Measurements from ENCODE around the gene ACVR1. TPM values are rescaled to one million over a fixed set of nuclear protein-coding genes. Genes with fewer than 3 reads are reported as not detected.
A peak's percentile ranks its signal among the peaks of the same experiment; 100 is the strongest.

The ACVR1 gene
- total RNA-seq, 1 donor from 2014 or later: 24.3 TPM

- DNase-seq (ENCODE audit: low spot score, unreplicated experiment): no peak
- TF ChIP-seq, protein P1, sequence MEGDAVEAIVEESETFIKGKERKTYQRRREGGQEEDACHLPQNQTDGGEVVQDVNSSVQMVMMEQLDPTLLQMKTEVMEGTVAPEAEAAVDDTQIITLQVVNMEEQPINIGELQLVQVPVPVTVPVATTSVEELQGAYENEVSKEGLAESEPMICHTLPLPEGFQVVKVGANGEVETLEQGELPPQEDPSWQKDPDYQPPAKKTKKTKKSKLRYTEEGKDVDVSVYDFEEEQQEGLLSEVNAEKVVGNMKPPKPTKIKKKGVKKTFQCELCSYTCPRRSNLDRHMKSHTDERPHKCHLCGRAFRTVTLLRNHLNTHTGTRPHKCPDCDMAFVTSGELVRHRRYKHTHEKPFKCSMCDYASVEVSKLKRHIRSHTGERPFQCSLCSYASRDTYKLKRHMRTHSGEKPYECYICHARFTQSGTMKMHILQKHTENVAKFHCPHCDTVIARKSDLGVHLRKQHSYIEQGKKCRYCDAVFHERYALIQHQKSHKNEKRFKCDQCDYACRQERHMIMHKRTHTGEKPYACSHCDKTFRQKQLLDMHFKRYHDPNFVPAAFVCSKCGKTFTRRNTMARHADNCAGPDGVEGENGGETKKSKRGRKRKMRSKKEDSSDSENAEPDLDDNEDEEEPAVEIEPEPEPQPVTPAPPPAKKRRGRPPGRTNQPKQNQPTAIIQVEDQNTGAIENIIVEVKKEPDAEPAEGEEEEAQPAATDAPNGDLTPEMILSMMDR (IDR thresholded peaks at IDR 0.05; ENCODE audit: unreplicated experiment): no peak
- no peak overlapping the region for H3K27ac Mint-ChIP-seq
- H3K27me3 Mint-ChIP-seq: no peaks in the 10 kb centered on the region
- H3K36me3 Mint-ChIP-seq (ENCODE audit: insufficient read depth): no peaks in the 10 kb centered on the region
- H3K9me3 Mint-ChIP-seq (ENCODE audit: low read depth): no peaks in the 10 kb centered on the region
- peaks cover 2% of the 10 kb centered on the region for H3K4me1 Mint-ChIP-seq (ENCODE audit: low read depth)
- H3K4me3 Mint-ChIP-seq (ENCODE audit: low read depth): no peak overlapping the region
These were observed 29.0 kb upstream of the ACVR1 start for GRCh38 chr2:157905092-157905491.

GRCh38 chr2:157903626-157904025 lies 27.5 kb upstream of the ACVR1 start:
- Mint-ChIP-seq H3K9me3 (ENCODE audit: low read depth) (no peaks in the 10 kb centered on the region), H3K27ac (no peak overlapping the region), H3K4me3 (ENCODE audit: low read depth) (no peak overlapping the region), H3K4me1 (ENCODE audit: low read depth) (peaks cover 2% of the 10 kb centered on the region), H3K27me3 (no peaks in the 10 kb centered on the region), H3K36me3 (ENCODE audit: insufficient read depth) (no peaks in the 10 kb centered on the region)
- TF ChIP-seq, protein P1 (IDR thresholded peaks at IDR 0.05; ENCODE audit: unreplicated experiment): no peak
- no peak for DNase-seq (ENCODE audit: low spot score, unreplicated experiment)

DNA sequence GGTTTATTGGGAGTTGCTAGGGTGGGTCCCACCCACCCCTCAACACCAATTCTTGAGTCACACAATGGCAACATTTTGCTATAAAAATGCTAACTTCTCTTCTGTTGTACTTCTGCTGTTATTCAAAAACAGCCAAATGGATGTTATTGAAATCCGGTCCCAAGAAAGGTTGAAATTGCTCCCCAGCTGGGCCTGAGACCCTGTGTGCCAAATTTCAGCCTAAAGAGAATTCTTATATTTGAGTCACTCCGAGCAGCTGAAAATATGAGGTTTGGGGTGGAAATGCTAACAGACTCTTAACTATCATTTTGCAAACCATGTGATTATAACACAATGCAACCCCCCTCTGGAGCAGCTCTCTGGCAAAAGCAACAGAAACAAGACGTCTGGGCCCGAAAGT lies 27.0 kb upstream of the ACVR1 start:
- Mint-ChIP-seq H3K27me3 (no peaks in the 10 kb centered on the region), H3K9me3 (ENCODE audit: low read depth) (no peaks in the 10 kb centered on the region), H3K27ac (no peak overlapping the region), H3K36me3 (ENCODE audit: insufficient read depth) (no peaks in the 10 kb centered on the region), H3K4me1 (ENCODE audit: low read depth) (peaks cover 2% of the 10 kb centered on the region), H3K4me3 (ENCODE audit: low read depth) (no peak overlapping the region)
- TF ChIP-seq, protein P1 (IDR thresholded peaks at IDR 0.05; ENCODE audit: unreplicated experiment): no peak
- no peak for DNase-seq (ENCODE audit: low spot score, unreplicated experiment)

DNA sequence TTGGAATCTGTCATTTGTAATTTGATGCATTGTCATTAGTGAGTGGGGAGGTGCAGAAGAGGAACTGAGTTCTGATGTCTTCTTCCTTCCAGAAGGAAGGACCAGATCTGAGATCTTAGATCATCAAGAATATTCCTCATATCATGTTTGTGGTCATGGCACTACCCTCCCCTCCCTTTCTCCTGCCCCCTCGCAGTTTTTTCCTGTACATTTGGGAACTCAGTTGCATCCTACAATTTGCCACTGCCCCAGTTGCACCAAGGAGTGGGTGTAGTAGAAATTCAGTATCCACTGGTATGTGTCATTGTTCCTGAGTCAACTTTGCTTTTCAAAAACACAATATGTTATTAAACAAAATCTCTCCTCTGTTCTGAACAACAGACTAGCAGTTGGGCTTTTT lies 26.6 kb upstream of the ACVR1 start:
- Mint-ChIP-seq H3K4me1 (ENCODE audit: low read depth) (peaks cover 2% of the 10 kb centered on the region), H3K4me3 (ENCODE audit: low read depth) (no peak overlapping the region), H3K36me3 (ENCODE audit: insufficient read depth) (no peaks in the 10 kb centered on the region), H3K27me3 (no peaks in the 10 kb centered on the region), H3K9me3 (ENCODE audit: low read depth) (no peaks in the 10 kb centered on the region), H3K27ac (no peak overlapping the region)
- DNase-seq (ENCODE audit: low spot score, unreplicated experiment): no peak
- TF ChIP-seq, protein P1 (IDR thresholded peaks at IDR 0.05; ENCODE audit: unreplicated experiment): no peak

- Mint-ChIP-seq H3K27me3 (no peaks in the 10 kb centered on the region), H3K36me3 (ENCODE audit: insufficient read depth) (no peaks in the 10 kb centered on the region), H3K4me3 (ENCODE audit: low read depth) (no peak overlapping the region), H3K9me3 (ENCODE audit: low read depth) (no peaks in the 10 kb centered on the region), H3K4me1 (ENCODE audit: low read depth) (no peaks in the 10 kb centered on the region), H3K27ac (no peak overlapping the region)
- TF ChIP-seq, protein P1 (IDR thresholded peaks at IDR 0.05; ENCODE audit: unreplicated experiment): peak; percentile 26
- DNase-seq (ENCODE audit: low spot score, unreplicated experiment): no peak
These were observed 25.2 kb upstream of the ACVR1 start for GRCh38 chr2:157901325-157901724.

Data from progenitor cell of endocrine pancreas (in vitro differentiated cells).